Measurements from ENCODE around the gene ITGB2.

DNA sequence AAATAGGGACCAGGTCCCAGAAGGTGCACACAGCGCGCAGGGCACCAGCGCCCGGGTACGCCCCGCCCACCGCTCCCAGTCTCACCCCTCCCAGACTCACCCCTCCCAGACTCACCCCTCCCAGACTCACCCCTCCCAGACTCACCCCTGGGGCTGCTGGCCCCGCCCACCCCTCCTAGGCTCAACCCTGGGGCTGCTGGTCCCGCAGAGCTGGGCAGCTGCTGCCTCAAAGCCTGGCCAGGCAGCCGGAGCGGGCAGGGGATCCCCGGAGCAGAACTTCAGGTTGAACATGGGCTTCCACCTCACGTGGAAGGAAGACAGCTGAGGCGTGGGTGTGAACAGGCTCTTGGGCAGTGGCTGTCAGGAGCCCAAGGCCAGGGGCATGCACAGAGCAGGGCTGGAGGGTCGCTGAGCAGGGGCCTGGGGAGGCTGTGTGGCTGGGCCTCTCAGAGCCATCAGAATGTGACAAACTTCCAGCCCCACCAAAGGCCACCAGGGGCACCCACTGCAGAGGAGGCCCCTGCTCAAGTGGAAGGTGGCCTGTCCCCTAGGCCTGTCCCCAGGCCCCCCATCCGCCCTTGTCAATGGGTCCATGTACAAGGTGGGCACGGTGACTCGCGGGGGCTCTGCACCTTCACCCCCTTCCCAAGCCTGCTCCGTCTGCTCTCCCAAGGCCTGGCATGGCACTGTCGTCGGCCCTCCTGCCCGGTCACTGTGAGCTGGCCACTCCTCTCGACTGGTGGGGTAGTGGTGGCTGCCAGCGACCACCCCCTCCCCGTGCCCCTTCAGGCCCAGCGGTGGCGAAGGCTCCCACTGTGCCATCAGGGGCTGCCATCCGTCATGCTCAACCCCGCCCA is 82.4 kb downstream of the ITGB2 start:
- TF ChIP-seq, protein P1, sequence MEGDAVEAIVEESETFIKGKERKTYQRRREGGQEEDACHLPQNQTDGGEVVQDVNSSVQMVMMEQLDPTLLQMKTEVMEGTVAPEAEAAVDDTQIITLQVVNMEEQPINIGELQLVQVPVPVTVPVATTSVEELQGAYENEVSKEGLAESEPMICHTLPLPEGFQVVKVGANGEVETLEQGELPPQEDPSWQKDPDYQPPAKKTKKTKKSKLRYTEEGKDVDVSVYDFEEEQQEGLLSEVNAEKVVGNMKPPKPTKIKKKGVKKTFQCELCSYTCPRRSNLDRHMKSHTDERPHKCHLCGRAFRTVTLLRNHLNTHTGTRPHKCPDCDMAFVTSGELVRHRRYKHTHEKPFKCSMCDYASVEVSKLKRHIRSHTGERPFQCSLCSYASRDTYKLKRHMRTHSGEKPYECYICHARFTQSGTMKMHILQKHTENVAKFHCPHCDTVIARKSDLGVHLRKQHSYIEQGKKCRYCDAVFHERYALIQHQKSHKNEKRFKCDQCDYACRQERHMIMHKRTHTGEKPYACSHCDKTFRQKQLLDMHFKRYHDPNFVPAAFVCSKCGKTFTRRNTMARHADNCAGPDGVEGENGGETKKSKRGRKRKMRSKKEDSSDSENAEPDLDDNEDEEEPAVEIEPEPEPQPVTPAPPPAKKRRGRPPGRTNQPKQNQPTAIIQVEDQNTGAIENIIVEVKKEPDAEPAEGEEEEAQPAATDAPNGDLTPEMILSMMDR (conservative IDR thresholded peaks at IDR 0.05; ENCODE audit: low read depth, low read length): no peak
- TF ChIP-seq EZH2 (IDR thresholded peaks at IDR 0.05; ENCODE audit: low read length, unreplicated experiment): no peak
